GM19193 (cell line): ENCODE measurements around the gene GADD45GIP1.

Experiments used
- POLR2A ChIP-seq: IDR thresholded peaks from 4 replicates; pipeline ENCODE4 v1.6.1; 2011; ENCODE audit not compliant: insufficient read depth, insufficient read length; ENCODE audit errors: extremely low read depth

Gene GADD45GIP1

DNA sequence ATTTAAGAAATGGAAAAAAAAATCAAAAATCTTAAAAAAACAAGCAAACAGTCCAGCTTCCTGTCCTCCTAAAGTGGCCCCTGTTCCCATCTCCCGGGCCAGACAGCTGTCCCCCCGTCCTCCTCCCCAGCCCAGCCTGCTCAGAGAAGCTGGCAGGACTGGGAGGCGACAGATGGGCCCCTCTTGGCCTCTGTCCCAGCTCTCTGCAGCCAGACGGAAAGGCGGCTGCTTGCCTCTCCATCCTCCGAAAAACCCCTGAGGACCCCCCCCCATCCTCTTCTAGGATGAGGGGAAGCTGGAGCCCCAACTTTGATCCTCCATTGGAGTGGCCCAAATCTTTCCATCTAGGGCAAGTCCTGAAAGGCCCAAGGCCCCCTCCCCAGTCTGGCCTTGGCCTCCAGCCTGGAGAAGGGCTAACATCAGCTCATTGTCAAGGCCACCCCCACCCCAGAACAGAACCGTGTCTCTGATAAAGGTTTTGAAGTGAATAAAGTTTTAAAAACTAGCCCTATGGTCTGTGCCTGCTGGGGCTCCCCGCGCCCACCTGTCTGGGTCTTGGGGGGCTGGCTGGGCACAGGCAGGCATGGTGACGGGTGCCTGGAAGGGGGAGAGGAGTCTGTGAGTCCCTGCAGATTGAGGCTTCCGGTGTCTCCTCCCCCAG lies 3.8 kb downstream of the GADD45GIP1 start:
- TF ChIP-seq POLR2A: no peak

DNA sequence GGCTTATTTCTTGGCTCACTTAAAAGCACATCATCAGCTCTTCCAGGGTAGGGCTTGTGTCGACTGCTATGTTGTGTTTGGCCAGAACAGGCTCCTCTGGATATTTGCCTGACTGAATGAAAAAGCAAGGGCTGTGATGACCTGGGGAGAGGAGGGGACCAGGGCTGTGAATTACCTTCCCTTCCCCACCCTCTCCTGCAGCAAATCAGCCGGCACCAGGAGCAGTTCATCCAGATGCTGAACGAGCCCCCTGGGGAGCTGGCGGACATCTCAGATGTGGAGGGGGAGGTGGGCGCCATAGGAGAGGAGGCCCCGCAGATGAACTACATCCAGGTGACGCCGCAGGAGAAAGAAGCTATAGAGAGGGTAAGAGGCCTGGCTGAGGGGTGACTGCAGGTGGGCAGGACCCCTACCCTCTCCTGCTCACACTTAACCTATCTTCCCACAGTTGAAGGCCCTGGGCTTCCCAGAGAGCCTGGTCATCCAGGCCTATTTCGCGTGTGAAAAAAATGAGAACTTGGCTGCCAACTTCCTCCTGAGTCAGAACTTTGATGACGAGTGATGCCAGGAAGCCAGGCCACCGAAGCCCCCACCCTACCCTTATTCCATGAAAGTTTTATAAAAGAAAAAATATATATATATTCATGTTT lies 4.4 kb downstream of the GADD45GIP1 start:
- peak; percentile 3 for TF ChIP-seq POLR2A

DNA sequence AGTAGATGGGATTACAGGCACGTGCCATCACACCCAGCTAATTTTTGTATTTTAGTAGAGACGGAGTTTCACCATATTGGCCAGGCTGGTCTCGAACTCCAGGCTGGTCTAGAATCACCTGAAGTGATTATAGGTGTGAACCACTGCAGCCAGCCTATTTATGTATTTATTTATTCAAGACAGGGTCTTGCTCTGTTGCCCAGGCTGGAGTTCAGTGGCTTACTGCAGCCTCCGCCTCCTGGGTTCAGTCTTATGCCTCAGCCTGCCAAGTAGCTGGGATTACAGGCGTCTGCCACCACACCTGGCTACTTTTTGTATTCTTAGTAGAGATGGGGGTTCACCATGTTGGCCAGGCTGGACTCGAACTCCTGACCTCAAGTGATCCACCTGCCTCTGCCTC lies 5.0 kb downstream of the GADD45GIP1 start:
- TF ChIP-seq POLR2A: peak; percentile 1

DNA sequence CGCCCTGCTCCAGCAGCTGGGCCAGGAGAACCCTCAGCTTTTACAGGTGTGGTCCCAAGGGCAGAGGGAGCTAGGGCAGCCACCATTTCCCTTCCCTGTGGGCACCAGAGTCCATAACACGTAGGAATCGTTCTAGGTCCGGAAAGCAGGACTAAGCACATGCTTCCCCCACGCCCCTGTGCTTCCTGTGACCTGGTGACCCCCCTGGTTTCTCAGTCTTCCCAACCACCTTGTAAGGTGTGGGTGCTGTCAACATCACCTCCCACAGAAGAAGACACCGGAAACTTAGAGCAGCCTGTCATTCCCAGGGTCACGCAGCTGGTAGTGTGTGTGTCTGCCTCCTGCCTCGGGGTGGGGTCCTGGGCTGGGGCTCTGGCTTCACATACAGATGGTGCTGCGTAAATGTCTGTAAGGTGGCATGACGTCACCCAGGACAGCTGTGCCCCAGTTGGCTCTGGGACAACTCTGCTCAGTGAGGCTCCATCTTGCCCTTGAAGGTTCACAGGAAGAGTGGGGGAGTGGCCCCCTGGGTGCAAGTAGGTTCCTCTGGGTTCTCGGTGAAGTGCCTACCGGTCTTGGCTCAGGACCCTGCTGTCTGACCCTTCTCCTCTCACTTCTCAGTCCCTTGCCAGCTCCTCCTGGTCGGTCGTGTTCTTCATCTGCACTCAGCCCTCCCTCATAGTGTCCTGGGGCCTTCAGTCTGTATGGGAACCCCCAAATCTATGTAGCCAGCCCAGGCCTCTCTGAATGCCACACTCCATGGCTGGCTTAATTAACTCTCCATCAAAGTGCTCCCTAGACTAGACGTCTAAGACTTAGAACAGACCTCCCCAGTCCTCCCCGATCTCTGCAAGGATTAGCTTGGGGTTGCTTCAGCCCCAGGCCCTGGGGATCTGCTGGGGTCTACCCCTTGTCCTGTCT lies 7.4 kb downstream of the GADD45GIP1 start:
- TF ChIP-seq POLR2A: no peak

DNA sequence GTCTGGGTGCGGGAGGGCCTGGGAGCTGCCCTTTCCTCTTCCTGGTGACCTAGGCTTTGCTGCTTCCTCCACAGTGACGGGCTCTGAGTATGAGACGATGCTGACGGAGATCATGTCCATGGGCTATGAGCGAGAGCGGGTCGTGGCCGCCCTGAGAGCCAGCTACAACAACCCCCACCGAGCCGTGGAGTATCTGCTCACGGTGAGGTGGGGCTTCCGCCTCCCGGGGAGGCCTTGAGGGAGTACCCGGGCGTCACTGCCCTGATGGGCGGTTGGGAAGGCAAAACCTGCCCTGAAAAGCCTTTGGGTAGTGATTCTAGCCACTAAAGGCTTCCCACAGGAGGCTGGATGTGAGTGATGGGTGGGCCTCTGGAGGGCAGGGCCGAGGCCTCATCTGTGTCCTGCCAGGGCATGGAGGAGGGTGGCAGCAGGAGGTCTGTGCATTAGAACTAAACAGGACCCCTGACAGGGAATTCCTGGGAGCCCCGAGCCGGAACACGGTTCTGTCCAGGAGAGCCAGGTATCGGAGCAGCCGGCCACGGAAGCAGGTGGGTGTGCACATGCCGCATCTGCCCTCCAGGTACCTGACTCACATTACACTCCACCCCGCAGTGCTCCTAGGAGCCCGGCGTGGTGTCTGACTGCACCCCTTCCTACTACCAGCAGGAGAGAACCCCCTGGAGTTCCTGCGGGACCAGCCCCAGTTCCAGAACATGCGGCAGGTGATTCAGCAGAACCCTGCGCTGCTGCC lies 8.2 kb downstream of the GADD45GIP1 start:
- no peak for TF ChIP-seq POLR2A

DNA sequence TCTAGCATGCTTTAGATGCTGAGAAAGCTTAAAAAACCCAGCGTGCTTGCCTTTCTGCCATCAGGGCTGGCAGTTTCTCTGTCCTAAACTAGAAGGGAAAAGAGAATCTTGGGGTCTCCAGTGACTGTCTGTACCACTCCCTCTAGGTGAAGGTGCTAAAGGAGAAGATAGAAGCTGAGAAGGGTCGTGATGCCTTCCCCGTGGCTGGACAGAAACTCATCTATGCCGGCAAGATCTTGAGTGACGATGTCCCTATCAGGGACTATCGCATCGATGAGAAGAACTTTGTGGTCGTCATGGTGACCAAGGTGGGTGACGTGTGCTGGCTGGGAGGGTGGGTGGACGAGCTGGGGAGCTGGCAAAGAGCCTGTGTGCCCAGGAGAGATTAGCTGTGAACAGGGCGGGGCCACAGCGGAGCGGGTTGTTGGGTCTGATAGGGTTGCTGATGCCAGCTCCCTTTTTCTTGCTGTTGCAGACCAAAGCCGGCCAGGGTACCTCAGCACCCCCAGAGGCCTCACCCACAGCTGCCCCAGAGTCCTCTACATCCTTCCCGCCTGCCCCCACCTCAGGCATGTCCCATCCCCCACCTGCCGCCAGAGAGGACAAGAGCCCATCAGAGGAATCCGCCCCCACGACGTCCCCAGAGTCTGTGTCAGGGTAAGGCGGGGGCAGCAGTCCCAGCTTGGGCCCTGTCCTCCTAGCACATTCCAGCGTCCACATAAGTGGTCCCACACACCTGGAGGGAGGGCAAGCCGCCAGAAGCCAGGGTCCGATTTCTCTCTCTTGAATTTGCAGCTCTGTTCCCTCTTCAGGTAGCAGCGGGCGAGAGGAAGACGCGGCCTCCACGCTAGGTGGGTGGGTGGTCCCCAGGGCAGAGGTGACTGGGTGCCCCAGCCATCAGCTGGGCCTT lies 9.1 kb downstream of the GADD45GIP1 start:
- TF ChIP-seq POLR2A: peak; percentile 26

DNA sequence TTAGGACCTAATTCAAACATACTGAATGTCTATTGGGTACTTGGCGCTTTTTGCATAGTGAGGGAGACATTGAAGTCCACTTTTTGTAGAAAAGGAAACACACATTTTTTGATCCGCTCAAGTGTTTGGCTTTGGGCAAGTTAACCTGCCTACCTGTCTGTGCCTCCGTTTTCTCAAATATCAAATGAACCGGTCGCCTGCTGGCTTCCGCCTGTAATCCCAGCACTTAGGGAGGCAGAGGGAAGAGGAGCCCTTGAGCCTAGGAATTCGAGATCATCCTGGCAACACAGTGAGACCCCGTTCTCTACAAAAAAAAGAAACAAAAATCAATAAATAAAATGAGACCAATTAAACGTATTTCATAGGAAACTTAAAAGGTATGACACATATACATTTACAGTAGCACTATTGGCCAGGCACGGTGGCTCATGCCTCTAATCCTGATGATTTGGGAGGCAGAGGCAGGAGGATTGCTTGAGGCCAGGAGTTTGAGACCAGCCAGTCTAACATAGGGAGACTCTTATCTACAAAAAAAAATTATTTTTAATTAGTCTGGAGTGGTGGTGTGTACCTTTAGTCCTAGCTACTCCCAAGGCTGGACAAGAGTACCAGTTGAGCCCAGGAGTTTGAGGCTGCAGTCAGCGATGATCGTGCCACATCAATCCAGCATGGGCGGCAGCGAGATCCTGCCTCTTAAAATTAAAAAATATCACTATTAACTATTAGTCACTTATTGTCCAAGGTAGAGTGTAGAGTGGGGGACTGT lies 10.1 kb downstream of the GADD45GIP1 start:
- no peak for TF ChIP-seq POLR2A

DNA sequence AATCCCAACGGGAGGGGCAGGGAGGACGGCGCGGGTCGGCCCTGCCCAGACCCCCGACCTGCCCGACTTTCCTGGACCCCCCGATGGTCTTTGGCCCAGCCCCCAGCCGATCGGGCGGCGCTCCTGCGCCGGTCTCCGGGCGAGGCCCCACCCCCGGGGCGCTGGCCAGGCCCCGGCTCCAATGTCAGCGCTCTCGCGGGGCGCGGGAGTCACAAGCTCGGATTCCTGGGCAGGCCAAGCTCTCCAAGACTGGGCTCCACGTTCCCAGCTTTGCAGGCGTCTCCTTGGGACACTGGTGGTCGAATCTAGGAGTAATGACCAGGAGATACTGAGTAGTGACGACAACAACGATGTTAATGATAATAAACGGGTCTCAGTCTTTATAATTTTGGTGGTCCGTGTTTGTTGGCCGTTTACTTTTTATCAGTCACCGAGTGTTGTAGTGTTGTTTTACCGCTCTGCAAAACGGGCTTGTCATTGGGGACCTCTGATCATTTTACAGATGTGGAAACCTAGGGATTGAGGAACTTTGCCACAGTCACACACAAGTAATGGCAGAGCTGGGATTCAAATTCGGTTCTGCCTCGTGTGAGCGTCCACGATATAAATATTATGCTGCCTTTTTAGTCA lies 10.8 kb downstream of the GADD45GIP1 start:
- TF ChIP-seq POLR2A: no peak

DNA sequence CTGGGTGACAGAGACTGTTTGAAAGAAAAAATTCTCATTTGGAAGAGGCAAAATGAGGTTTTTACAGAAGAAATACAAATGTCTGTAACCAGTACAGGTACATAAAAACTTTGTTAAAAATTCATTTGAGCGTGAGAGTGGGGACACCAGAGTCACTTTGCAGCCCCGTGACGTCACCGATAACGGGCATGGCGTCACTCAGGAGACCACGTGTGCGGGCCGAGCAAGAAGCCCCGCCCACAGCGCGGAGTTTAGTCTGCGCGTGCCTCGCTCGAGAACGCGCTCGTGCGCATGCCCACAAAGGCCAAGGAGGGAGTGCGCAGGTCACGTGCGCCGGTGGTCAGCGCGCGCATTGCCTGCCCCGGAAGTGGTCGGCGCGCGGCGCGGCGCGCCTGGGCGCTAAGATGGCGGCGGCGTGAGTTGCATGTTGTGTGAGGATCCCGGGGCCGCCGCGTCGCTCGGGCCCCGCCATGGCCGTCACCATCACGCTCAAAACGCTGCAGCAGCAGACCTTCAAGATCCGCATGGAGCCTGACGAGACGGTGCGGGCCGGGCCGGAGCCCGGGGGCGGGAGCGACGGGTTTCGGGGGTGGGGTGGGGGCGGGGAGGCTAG lies 11.4 kb downstream of the GADD45GIP1 start, which contains the start of gene RAD23A:
Gene RAD23A, plus strand, starts transcription at position 384 of the 613 bp plus-strand sequence. Its CDS starts 87 bp downstream, at position 471.
- TF ChIP-seq POLR2A: peak; percentile 98

DNA sequence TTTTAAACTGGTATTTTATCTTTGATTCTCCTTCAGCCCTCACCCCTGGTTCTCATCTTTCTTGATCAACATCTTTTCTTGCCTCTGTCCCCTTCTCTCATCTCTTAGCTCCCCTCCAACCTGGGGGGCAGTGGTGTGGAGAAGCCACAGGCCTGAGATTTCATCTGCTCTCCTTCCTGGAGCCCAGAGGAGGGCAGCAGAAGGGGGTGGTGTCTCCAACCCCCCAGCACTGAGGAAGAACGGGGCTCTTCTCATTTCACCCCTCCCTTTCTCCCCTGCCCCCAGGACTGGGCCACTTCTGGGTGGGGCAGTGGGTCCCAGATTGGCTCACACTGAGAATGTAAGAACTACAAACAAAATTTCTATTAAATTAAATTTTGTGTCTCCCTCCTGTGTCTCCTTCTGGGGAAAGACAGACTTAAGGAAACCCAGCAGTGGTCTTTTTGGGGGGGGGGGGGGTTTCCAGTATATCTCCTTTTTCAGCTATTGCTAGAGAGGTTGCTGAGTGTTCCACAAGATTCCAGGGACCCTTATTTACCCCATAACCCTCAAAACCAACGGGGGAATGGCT lies 12.8 kb downstream of the GADD45GIP1 start:
- TF ChIP-seq POLR2A: peak; percentile 3

DNA sequence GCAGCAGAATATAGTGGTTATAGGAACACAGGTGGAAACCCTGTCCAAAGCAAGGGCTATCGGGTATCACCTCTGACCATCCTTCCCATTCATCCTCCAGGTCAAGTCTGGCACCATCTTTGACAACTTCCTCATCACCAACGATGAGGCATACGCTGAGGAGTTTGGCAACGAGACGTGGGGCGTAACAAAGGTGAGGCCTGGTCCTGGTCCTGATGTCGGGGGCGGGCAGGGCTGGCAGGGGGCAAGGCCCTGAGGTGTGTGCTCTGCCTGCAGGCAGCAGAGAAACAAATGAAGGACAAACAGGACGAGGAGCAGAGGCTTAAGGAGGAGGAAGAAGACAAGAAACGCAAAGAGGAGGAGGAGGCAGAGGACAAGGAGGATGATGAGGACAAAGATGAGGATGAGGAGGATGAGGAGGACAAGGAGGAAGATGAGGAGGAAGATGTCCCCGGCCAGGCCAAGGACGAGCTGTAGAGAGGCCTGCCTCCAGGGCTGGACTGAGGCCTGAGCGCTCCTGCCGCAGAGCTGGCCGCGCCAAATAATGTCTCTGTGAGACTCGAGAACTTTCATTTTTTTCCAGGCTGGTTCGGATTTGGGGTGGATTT lies 13.5 kb downstream of the GADD45GIP1 start:
- peak; percentile 36 for TF ChIP-seq POLR2A

DNA sequence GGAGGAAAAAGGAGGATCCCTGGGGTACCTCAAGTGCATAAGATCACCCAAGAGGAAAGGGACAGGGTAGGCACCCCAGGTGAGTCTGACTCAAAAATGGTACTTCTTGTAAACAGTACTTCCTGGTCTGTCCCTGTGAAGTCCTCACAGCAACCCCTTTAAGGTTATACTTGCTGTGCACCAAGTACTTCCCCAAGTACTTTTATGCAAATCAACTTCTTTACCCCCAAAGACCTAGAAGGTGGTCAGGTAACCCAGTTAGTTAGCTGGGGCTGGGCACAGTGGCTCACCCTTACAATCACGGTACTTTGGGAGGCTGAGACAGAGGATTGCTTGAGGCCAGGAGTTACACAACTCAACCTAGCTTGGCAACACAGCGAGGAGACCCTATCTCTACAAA lies 16.1 kb downstream of the GADD45GIP1 start:
- no peak for TF ChIP-seq POLR2A

DNA sequence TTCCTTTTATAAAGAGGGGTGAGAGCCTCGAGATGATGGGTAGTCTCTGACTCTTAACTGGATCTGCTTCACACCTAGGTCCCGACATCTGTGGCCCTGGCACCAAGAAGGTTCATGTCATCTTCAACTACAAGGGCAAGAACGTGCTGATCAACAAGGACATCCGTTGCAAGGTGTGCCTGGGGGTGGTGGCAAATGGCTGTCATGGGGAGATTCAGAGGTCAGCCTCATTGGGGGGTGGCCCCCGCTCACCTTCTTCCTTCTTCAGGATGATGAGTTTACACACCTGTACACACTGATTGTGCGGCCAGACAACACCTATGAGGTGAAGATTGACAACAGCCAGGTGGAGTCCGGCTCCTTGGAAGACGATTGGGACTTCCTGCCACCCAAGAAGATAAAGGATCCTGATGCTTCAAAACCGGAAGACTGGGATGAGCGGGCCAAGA lies 17.0 kb downstream of the GADD45GIP1 start:
- TF ChIP-seq POLR2A: no peak
